PC-3 (cell line): ENCODE results near the gene RABGEF1. TPM values are rescaled to one million over a fixed set of nuclear protein-coding genes. Genes with fewer than 3 reads are reported as not detected.

ENCODE experiments used
- ATAC-seq: fragments of 200-7000 bp; cut with Tn5 transposase; 2 replicates; pipeline ENCODE4 v1.9.1; 2020; ENCODE audit warnings: mild to moderate bottlenecking, moderate library complexity
- Bru-seq: library from RNA; stranded (reverse); fragments of 400-500 nt; gene quantifications from one replicate; lab custom pipeline; 2021; lab: Mats Ljungman, UMichigan
- BruChase-seq, 2 experiments: library from RNA; stranded (reverse); fragments of 400-500 nt; gene quantifications; one replicate each; lab custom pipeline; 2021; lab: Mats Ljungman, UMichigan
- BruUV-seq: library from RNA; stranded (reverse); fragments of 400-500 nt; replicated peaks from 2 replicates; lab custom pipeline; 2021; lab: Mats Ljungman, UMichigan
- CTCF ChIA-PET: fragments of 300-600 bp; sonication (Branson Sonifier 250); formaldehyde crosslinking; loops from one replicate; lab custom pipeline; 2022; ENCODE audit warnings: antibody characterized with exemption; lab: Charles Lee
- POLR2A ChIA-PET: fragments of 300-600 bp; sonication (Branson Sonifier 250); formaldehyde crosslinking; loops from one replicate; lab custom pipeline; 2022; ENCODE audit warnings: antibody characterized with exemption; ENCODE audit not compliant: unreplicated experiment; lab: Charles Lee
- DNase-seq: peaks from one replicate; pipeline ENCODE4 v3.0.0-alpha.2; 2015
- H2AFZ ChIP-seq: fragments of 300-600 bp; sonication (generic); 2 replicates; pipeline ENCODE4 v1.6.0; 2016; ENCODE audit warnings: antibody characterized with exemption, low read length
- H3F3A ChIP-seq: fragments of 300-600 bp; sonication (generic); one replicate; pipeline ENCODE4 v1.6.0; 2017; ENCODE audit warnings: antibody characterized with exemption, low read length, control low read depth, mild to moderate bottlenecking; ENCODE audit not compliant: unreplicated experiment
- H3K27ac ChIP-seq: fragments of 300-600 bp; sonication (generic); 2 replicates; pipeline ENCODE4 v1.5.1; 2016; ENCODE audit warnings: mild to moderate bottlenecking, low read length
- H3K27me3 ChIP-seq: fragments of 300-600 bp; sonication (generic); 2 replicates; pipeline ENCODE4 v1.6.1; 2016; ENCODE audit warnings: low read length, mixed read lengths
- H3K36me3 ChIP-seq: fragments of 300-600 bp; sonication (generic); 2 replicates; pipeline ENCODE4 v1.6.1; 2016; ENCODE audit warnings: low read depth, mixed run types, low read length, mixed read lengths
- H3K4me1 ChIP-seq: fragments of 300-600 bp; sonication (generic); 2 replicates; pipeline ENCODE4 v1.5.1; 2016; ENCODE audit warnings: low read length; ENCODE audit not compliant: insufficient read depth
- H3K4me2 ChIP-seq: fragments of 300-600 bp; sonication (generic); 2 replicates; pipeline ENCODE4 v1.6.0; 2016; ENCODE audit warnings: low read length
- H3K4me3 ChIP-seq: fragments of 300-600 bp; sonication (generic); 2 replicates; pipeline ENCODE4 v1.5.1; 2016; ENCODE audit warnings: mild to moderate bottlenecking, low read length, mixed read lengths
- H3K79me2 ChIP-seq: fragments of 300-600 bp; sonication (generic); 2 replicates; pipeline ENCODE4 v1.6.1; 2017; ENCODE audit warnings: low read length, mixed read lengths
- H3K9ac ChIP-seq: fragments of 300-600 bp; sonication (generic); 2 replicates; pipeline ENCODE4 v1.6.0; 2016; ENCODE audit warnings: mild to moderate bottlenecking, low read length
- H3K9me2 ChIP-seq: fragments of 300-600 bp; sonication (generic); replicated peaks from 2 replicates; pipeline ENCODE4 v1.6.1; 2016; ENCODE audit warnings: mixed run types, low read length, mixed read lengths
- H3K9me3 ChIP-seq: fragments of 300-600 bp; sonication (generic); 2 replicates; pipeline ENCODE4 v1.6.1; 2016; ENCODE audit warnings: low read length, mixed read lengths
- H4K20me1 ChIP-seq: fragments of 300-600 bp; sonication (generic); 2 replicates; pipeline ENCODE4 v1.6.1; 2016; ENCODE audit warnings: low read length, mixed read lengths
- EZH2 ChIP-seq: fragments of 300-600 bp; sonication (generic); IDR thresholded peaks from one replicate; pipeline ENCODE4 v1.6.1; 2017; ENCODE audit warnings: antibody characterized with exemption, mild to moderate bottlenecking, low read length; ENCODE audit not compliant: unreplicated experiment
- EZH2phosphoT487 ChIP-seq: fragments of 300-600 bp; sonication (generic); IDR thresholded peaks from 2 replicates; pipeline ENCODE4 v1.6.1; 2018; ENCODE audit warnings: mild to moderate bottlenecking, antibody characterized with exemption, low read length, borderline replicate concordance
- intact Hi-C: fragments of 100-400 bp; cut with micrococcal nuclease; formaldehyde crosslinking; loops from 2 replicates; pipeline ENCODE4 v1.9.0; 2023
- long read RNA-seq: library from polyadenylated mRNA; unstranded; transcript quantifications from one replicate; pipeline ENCODE4 v2.0.0, GENCODE V29; 2021; ENCODE audit not compliant: unreplicated experiment
- total RNA-seq: library from RNA; depleted of rRNA; stranded (reverse); fragments of >200 nt; gene quantifications from 2 replicates; pipeline ENCODE4 v1.2.3, GENCODE V29; 2014; rRNA removed
- TF ChIP-seq, protein P1 (sequence below): fragments of 300-600 bp; sonication (generic); conservative IDR thresholded peaks from 2 replicates; pipeline ENCODE4 v1.5.1; 2017; ENCODE audit warnings: antibody characterized with exemption, low read depth, mild to moderate bottlenecking, low read length

Gene RABGEF1
- total RNA-seq (19.8 and 20.8 TPM in 2 replicates), Bru-seq, nascent RNA (percentile 88 among the genes with signal in this experiment), BruChase-seq, experiment 1, labeled RNA remaining after a 6-hour chase (percentile 92 among the genes with signal in this experiment), BruChase-seq, experiment 2, labeled RNA remaining after a 2-hour chase (percentile 92 among the genes with signal in this experiment)
- long read RNA-seq, full-length matches to known transcripts: 40 of 105 reads
- long read RNA-seq, partial matches to known transcripts: 3 of 105 reads
- long read RNA-seq, other reads (novel, unspliced or antisense): 62 of 105 reads

DNA sequence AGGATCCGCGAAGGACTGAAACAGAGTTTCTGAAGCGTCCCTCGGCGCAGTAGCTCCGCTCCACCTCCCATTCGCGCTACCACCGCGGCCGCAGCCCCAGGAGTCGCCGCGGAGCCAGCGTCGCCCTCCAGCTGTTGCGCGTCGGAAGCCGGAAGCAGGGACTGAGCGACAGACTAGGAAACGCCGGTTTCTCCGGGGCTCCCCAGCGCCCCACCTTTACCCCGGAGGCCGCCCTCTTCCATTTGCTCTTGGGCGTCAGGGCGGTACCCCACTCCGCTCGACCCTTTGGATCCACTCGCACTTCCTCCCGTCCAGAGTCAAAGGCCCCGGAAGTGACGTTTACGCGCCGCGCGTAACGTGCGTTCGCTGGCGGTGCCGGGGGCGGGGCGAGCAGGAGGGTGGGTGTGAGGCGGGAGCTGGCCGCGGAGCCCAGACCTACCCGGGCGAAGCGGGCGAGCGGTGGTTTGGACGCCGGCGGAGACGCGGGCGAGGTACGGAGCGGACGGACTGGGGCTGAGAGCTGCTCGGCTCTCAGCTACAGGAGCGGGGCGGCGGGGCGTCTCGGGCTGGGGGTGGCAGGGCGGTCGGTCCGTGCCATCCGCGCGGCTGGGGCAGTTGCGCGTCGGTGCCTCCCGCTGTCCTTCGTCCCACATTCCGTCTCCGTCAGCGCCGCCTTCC lies at the start of gene RABGEF1:
RABGEF1 (plus strand) TSS at position 432 of the 678 bp plus-strand sequence. CDS start 31,167 bp downstream, outside the sequence.
- intact Hi-C loops: loop anchor here (2.0 kb wide), 2 partner anchors 32 to 58 kb away; no protein-coding TSS in a partner anchor
- POLR2A ChIA-PET: interaction anchor here (0.6 kb wide), 3 partner anchors 32 to 80 kb away, joined by 3 to 5 read pairs (median 3); no protein-coding TSS in a partner anchor
- peak; percentile 78 for ATAC-seq

DNA sequence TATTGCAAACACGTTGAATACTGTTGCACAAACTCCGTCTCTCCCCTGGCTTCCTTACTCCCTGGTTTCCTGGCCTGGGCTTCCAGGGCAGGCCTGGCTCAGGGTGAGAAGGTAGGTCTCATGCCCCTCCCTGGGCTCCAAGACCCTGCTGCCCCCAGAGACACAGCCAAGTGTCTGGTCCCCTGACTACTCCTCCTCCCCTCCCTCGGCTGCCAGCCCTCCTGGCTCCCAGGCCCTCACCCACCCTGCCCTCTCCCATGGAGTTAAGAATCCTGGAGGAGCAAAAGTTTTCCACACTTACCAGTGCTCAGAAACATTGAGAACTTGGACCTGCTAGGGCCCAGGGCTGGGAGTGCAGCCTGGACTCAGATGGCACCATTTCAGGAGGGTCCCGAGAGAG lies 47.2 kb upstream of the RABGEF1 start:
- Histone ChIP-seq H3K9me2 (no peaks in the 10 kb centered on the region), H3K27ac (no peak overlapping the region), H3K79me2 (peaks cover 4% of the 10 kb centered on the region; the same call in 1 of the 2 replicates), H3K4me3 (no peak overlapping the region), H3K36me3 (no peaks in the 10 kb centered on the region), H3K4me2 (no peak overlapping the region), H3K4me1 (no peaks in the 10 kb centered on the region), H4K20me1 (no peaks in the 10 kb centered on the region), H3K27me3 (no peaks in the 10 kb centered on the region), H2AFZ (no peak overlapping the region), H3K9ac (no peak overlapping the region), H3F3A (no peaks in the 10 kb centered on the region), H3K9me3 (no peaks in the 10 kb centered on the region)
- no peak for TF ChIP-seq EZH2phosphoT487
- no peak for TF ChIP-seq EZH2
- TF ChIP-seq, protein P1, sequence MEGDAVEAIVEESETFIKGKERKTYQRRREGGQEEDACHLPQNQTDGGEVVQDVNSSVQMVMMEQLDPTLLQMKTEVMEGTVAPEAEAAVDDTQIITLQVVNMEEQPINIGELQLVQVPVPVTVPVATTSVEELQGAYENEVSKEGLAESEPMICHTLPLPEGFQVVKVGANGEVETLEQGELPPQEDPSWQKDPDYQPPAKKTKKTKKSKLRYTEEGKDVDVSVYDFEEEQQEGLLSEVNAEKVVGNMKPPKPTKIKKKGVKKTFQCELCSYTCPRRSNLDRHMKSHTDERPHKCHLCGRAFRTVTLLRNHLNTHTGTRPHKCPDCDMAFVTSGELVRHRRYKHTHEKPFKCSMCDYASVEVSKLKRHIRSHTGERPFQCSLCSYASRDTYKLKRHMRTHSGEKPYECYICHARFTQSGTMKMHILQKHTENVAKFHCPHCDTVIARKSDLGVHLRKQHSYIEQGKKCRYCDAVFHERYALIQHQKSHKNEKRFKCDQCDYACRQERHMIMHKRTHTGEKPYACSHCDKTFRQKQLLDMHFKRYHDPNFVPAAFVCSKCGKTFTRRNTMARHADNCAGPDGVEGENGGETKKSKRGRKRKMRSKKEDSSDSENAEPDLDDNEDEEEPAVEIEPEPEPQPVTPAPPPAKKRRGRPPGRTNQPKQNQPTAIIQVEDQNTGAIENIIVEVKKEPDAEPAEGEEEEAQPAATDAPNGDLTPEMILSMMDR: no peak
- no TSS peak for BruUV-seq
- POLR2A ChIA-PET: no interaction called here
- intact Hi-C loops: no loop called here
- no peak for DNase-seq
- CTCF ChIA-PET: no interaction called here
- no peak for ATAC-seq

More for the DNA sequence above, at the start of gene RABGEF1:
- H3K9ac ChIP-seq: peak within 1 kb of the TSS; percentile 92
- H3K4me3 ChIP-seq: peak within 1 kb of the TSS; percentile 100
- no peaks in the 10 kb centered on the region for H3K9me3 ChIP-seq
- BruUV-seq: no TSS peak
- H3K4me2 ChIP-seq: peak within 1 kb of the TSS; percentile 90
- peak within 1 kb of the TSS; percentile 79 for H2AFZ ChIP-seq
- H3K9me2 ChIP-seq: no peaks in the 10 kb centered on the region
- no peaks in the 10 kb centered on the region for H3F3A ChIP-seq
- H3K27me3 ChIP-seq: no peaks in the 10 kb centered on the region
- H3K27ac ChIP-seq: peak within 1 kb of the TSS; percentile 74
- CTCF ChIA-PET: no interaction called here
- TF ChIP-seq EZH2phosphoT487 (no peak), EZH2 (no peak)
- TF ChIP-seq, protein P1: no peak
- no peaks in the 10 kb centered on the region for H4K20me1 ChIP-seq
- DNase-seq: peak; percentile 95
- peaks cover 63% of the 10 kb centered on the region for H3K79me2 ChIP-seq
- H3K4me1 ChIP-seq: peaks cover 18% of the 10 kb centered on the region
- H3K36me3 ChIP-seq: 0 out of 2 replicates have a peak, but pooled peaks cover 4% of the 10 kb centered on the region
